ENCODE measurements around the gene B4GALT3.

DNA sequence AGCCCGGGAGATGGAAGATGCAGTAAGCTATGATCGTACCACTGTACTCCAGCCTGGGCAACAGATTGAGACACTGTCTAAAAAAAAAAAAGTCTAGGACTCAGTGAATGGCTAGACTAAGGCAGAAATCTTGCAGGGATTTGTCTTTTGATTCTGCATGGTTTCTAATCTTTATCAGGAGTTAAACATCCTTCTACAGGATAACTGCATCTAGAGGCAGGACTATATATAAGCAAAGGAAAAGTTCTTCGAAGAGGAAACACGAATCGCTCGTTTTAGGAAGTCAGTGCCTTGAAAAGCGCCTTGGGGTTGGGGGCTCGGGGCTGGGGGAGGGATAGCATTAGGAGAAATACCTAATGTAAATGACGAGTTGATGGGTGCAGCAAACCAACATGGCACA lies 24.1 kb downstream of the B4GALT3 start:
- TF ChIP-seq, protein P1, sequence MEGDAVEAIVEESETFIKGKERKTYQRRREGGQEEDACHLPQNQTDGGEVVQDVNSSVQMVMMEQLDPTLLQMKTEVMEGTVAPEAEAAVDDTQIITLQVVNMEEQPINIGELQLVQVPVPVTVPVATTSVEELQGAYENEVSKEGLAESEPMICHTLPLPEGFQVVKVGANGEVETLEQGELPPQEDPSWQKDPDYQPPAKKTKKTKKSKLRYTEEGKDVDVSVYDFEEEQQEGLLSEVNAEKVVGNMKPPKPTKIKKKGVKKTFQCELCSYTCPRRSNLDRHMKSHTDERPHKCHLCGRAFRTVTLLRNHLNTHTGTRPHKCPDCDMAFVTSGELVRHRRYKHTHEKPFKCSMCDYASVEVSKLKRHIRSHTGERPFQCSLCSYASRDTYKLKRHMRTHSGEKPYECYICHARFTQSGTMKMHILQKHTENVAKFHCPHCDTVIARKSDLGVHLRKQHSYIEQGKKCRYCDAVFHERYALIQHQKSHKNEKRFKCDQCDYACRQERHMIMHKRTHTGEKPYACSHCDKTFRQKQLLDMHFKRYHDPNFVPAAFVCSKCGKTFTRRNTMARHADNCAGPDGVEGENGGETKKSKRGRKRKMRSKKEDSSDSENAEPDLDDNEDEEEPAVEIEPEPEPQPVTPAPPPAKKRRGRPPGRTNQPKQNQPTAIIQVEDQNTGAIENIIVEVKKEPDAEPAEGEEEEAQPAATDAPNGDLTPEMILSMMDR (conservative IDR thresholded peaks at IDR 0.05 in 1 of 2, IDR thresholded peaks at IDR 0.05 in 1 of 2; ENCODE audit: low read depth in 1 of 2, low read length in 2 of 2): no peak
- no peak for TF ChIP-seq EZH2 (IDR thresholded peaks at IDR 0.05; ENCODE audit: low read length, missing control alignments)

Measured in fibroblast of lung (primary cell).